ENCODE data around the gene GNA12. TPM values are rescaled to one million over a fixed set of nuclear protein-coding genes. Genes with fewer than 3 reads are reported as not detected.

GNA12 gene
- total and polyA plus RNA-seq, 10 of the 15 experiments (the other 5 are each of a cell fraction or from before 2014, with no cell fraction given): 1.9 to 51.8 (median 12.6) TPM

- TF ChIP-seq RELB (IDR thresholded peaks at IDR 0.05; ENCODE audit: low read depth) (no peak), NKRF (conservative IDR thresholded peaks at IDR 0.05) (no peak), CHD4 (IDR thresholded peaks at IDR 0.05) (no peak), BCL11A (IDR thresholded peaks at IDR 0.05; ENCODE audit: low read depth, low read length) (peak; percentile 44), USF1 (IDR thresholded peaks at IDR 0.05; ENCODE audit: borderline replicate concordance, extremely low read length, insufficient read depth, low read depth, low read length) (no peak), SPI1 (IDR thresholded peaks at IDR 0.05; ENCODE audit: borderline replicate concordance, insufficient read depth, low read depth, low read length) (no peak), RFX5 (IDR thresholded peaks at IDR 0.05; ENCODE audit: low read depth, low read length) (no peak), CEBPZ (IDR thresholded peaks at IDR 0.05; ENCODE audit: low read depth, low read length) (no peak), ZZZ3 (IDR thresholded peaks at IDR 0.05; ENCODE audit: control insufficient read depth, insufficient read length, low read depth) (no peak), TCF3 (IDR thresholded peaks at IDR 0.05; ENCODE audit: borderline replicate concordance, insufficient read depth, low read depth, low read length) (peak; percentile 61; the same call in 1 of the 2 replicates), YY1 (IDR thresholded peaks at IDR 0.05; ENCODE audit: low read depth, low read length) (no peak), SIN3A (IDR thresholded peaks at IDR 0.05; ENCODE audit: low read depth, low read length) (no peak), STAT1 (conservative IDR thresholded peaks at IDR 0.05) (no peak), IKZF1 (conservative IDR thresholded peaks at IDR 0.05) (peak; percentile 51), PAX5 (IDR thresholded peaks at IDR 0.05; ENCODE audit: borderline replicate concordance, low read depth, low read length) (peak; percentile 18; the same call in 1 of the 2 replicates), ELK1 (IDR thresholded peaks at IDR 0.05; ENCODE audit: low read depth, low read length) (no peak), MTA3 (IDR thresholded peaks at IDR 0.05; ENCODE audit: borderline replicate concordance, low read length) (no peak), USF2 (IDR thresholded peaks at IDR 0.05; ENCODE audit: borderline replicate concordance, low read depth, low read length) (no peak), CBX5 (IDR thresholded peaks at IDR 0.05; ENCODE audit: low read depth) (no peak), ZSCAN29 (IDR thresholded peaks at IDR 0.05) (no peak)
Measured at GRCh38 chr7:2824678-2825461, 19.2 kb downstream of the GNA12 start (continued).
